ENCODE results near the gene SDK2. TPM values are rescaled to one million over a fixed set of nuclear protein-coding genes. Genes with fewer than 3 reads are reported as not detected.

Gene SDK2
- total and polyA plus RNA-seq, 2 experiments from 2014 or later, result 0.74 to 5.1 TPM

- Histone ChIP-seq H4K20me1 (replicated peaks; ENCODE audit: insufficient read depth) (no peaks in the 10 kb centered on the region), H2AFZ (no peak overlapping the region), H3K27me3 (ENCODE audit: insufficient read depth) (no peaks in the 10 kb centered on the region), H3K4me2 (no peak overlapping the region), H3K36me3 (ENCODE audit: insufficient read depth) (no peaks in the 10 kb centered on the region), H3K4me3 (no peak overlapping the region), H3K79me2 (replicated peaks; ENCODE audit: insufficient read depth) (no peaks in the 10 kb centered on the region), H3F3A (replicated peaks; ENCODE audit: low read depth) (no peaks in the 10 kb centered on the region), H3K27ac (ENCODE audit: low read depth) (no peak overlapping the region), H3K4me1 (ENCODE audit: insufficient read depth) (no peaks in the 10 kb centered on the region), H3K9me2 (ENCODE audit: insufficient read depth) (no peaks in the 10 kb centered on the region)
- H3K36me3 Mint-ChIP-seq (ENCODE audit: low read depth), result peaks cover 15% of the 10 kb centered on the region
- peaks cover 19% of the 10 kb centered on the region for H3K27me3 Mint-ChIP-seq (ENCODE audit: insufficient read depth, low read depth, poor library complexity)
- DNase-seq (ENCODE audit: low spot score), result no peak
- H3K9me3 Mint-ChIP-seq, result peaks cover 17% of the 10 kb centered on the region; the same call in 2 of the 3 replicates
- no peak for TF ChIP-seq ZNF462 (CRISPR knock-in tag; IDR thresholded peaks at IDR 0.05)
- no peak for TF ChIP-seq EZH2phosphoT487 (IDR thresholded peaks at IDR 0.05; ENCODE audit: unreplicated experiment)
- no peak for TF ChIP-seq ETS1 (IDR thresholded peaks at IDR 0.05)
- no peak for TF ChIP-seq ZNF331 (CRISPR knock-in tag; IDR thresholded peaks at IDR 0.05; ENCODE audit: low read depth)
- TF ChIP-seq CTCF (conservative IDR thresholded peaks at IDR 0.05; ENCODE audit: low read depth in 2 of 2), result no peak
- no peak for TF ChIP-seq STAT1 (IDR thresholded peaks at IDR 0.05; ENCODE audit: unreplicated experiment)
- TF ChIP-seq REST (IDR thresholded peaks at IDR 0.05; ENCODE audit: unreplicated experiment), result no peak
- TF ChIP-seq JUNB (IDR thresholded peaks at IDR 0.05; ENCODE audit: unreplicated experiment), result no peak
- no peak for TF ChIP-seq NANOG (IDR thresholded peaks at IDR 0.05; ENCODE audit: borderline replicate concordance)
- TF ChIP-seq EZH2 (IDR thresholded peaks at IDR 0.05; ENCODE audit: low read depth, unreplicated experiment), result no peak
- no peak for TF ChIP-seq CREB1 (CRISPR knock-in tag; IDR thresholded peaks at IDR 0.05; ENCODE audit: low read depth)
- no peak for TF ChIP-seq POLR2AphosphoS5 (IDR thresholded peaks at IDR 0.05; ENCODE audit: low read depth)
- TF ChIP-seq ZNF114 (CRISPR knock-in tag; IDR thresholded peaks at IDR 0.05), result no peak
- no peak overlapping the region for H3K4me3 Mint-ChIP-seq
- no peak overlapping the region for H3K27ac Mint-ChIP-seq
- H3K4me1 Mint-ChIP-seq, result no peaks in the 10 kb centered on the region
- no peak for ATAC-seq
These were observed 229.9 kb downstream of the SDK2 start for GRCh38 chr17:73414171-73414955.
